Smooth muscle cell (in vitro differentiated cells): ENCODE results near the gene CYBRD1. TPM values are rescaled to one million over a fixed set of nuclear protein-coding genes. Genes with fewer than 3 reads are reported as not detected.

ENCODE experiments used
- DNase-seq: peaks from one replicate; lab custom pipeline; 2025; ENCODE audit not compliant: unreplicated experiment; lab: John Stamatoyannopoulos, UW
- H2AFZ ChIP-seq: fragments of 200-600 bp; sonication (generic); 2 replicates; pipeline ENCODE4 v1.6.0; 2016; ENCODE audit warnings: antibody characterized with exemption, low read depth, mild to moderate bottlenecking
- H3F3A ChIP-seq: fragments of 200-600 bp; sonication (generic); 2 replicates; pipeline ENCODE4 v1.6.0; 2017; ENCODE audit warnings: antibody characterized with exemption, low read depth
- H3K27ac ChIP-seq: fragments of 200-600 bp; sonication (generic); 2 replicates; pipeline ENCODE4 v1.5.1; 2016; ENCODE audit warnings: low read depth, mild to moderate bottlenecking
- H3K27me3 ChIP-seq: fragments of 200-600 bp; sonication (generic); 2 replicates; pipeline ENCODE4 v1.6.1; 2016; ENCODE audit warnings: low read depth, mild to moderate bottlenecking
- H3K36me3 ChIP-seq: fragments of 200-600 bp; sonication (generic); 2 replicates; pipeline ENCODE4 v1.5.1; 2016; ENCODE audit warnings: low read depth
- H3K4me1 ChIP-seq: fragments of 200-600 bp; sonication (generic); 2 replicates; pipeline ENCODE4 v1.5.1; 2016; ENCODE audit warnings: low read depth
- H3K4me2 ChIP-seq: fragments of 200-600 bp; sonication (generic); 2 replicates; pipeline ENCODE4 v1.6.0; 2016; ENCODE audit warnings: mild to moderate bottlenecking
- H3K4me3 ChIP-seq: fragments of 200-600 bp; sonication (generic); 2 replicates; pipeline ENCODE4 v1.5.1; 2016; ENCODE audit warnings: mild to moderate bottlenecking
- H3K79me2 ChIP-seq: fragments of 200-600 bp; sonication (generic); 2 replicates; pipeline ENCODE4 v1.6.0; 2016; ENCODE audit warnings: low read depth, mild to moderate bottlenecking
- H3K9ac ChIP-seq: fragments of 200-600 bp; sonication (generic); 2 replicates; pipeline ENCODE4 v1.6.0; 2016; ENCODE audit warnings: low read depth
- H3K9me3 ChIP-seq: fragments of 200-600 bp; sonication (generic); replicated peaks from 2 replicates; pipeline ENCODE4 v1.5.1; 2016; ENCODE audit warnings: low read depth
- H4K20me1 ChIP-seq: fragments of 200-600 bp; sonication (generic); 2 replicates; pipeline ENCODE4 v1.6.0; 2016; ENCODE audit warnings: low read depth
- WGBS: methylation state at CpG from one replicate; pipeline ENCODE4 v1.1.7; 2016; ENCODE audit warnings: low lambda C conversion rate; 5-methylcytosine and 5-hydroxymethylcytosine counted together
- polyA plus RNA-seq: library from polyadenylated mRNA; unstranded; fragments of >200 nt; fragmentation: Nextera tagmentation; extraction: Ambion mirVana; gene quantifications from 2 replicates; pipeline ENCODE4 v1.2.1, GENCODE V29; 2016
- small RNA-seq: library from RNA; depleted of rRNA; stranded (forward); fragments of <200 nt; gene quantifications from one replicate; pipeline ENCODE3, GENCODE V24; 2014
- total RNA-seq: library from RNA; depleted of rRNA; stranded (reverse); fragments of >200 nt; gene quantifications from 2 replicates; pipeline ENCODE4 v1.2.3, GENCODE V29; 2014
- TF ChIP-seq, protein P1 (sequence below): fragments of 200-600 bp; sonication (generic); IDR thresholded peaks from 2 replicates; pipeline ENCODE4 v1.5.1; 2017; ENCODE audit warnings: borderline replicate concordance, mild to moderate bottlenecking, antibody characterized with exemption; ENCODE audit not compliant: insufficient read depth, poor library complexity, severe bottlenecking

CYBRD1 gene
- total and polyA plus RNA-seq, 2 experiments from 2014 or later: 41.3 to 61.5 TPM

GRCh38 chr2:171600126-171600525, 77.9 kb downstream of the CYBRD1 start:
- Histone ChIP-seq H3F3A (no peaks in the 10 kb centered on the region), H3K9me3 (no peaks in the 10 kb centered on the region), H3K36me3 (no peaks in the 10 kb centered on the region), H4K20me1 (no peaks in the 10 kb centered on the region), H3K27me3 (peaks cover 25% of the 10 kb centered on the region), H3K79me2 (no peaks in the 10 kb centered on the region), H3K4me3 (no peak overlapping the region), H3K27ac (no peak overlapping the region), H3K4me2 (no peak overlapping the region), H3K9ac (no peak overlapping the region), H3K4me1 (no peaks in the 10 kb centered on the region), H2AFZ (no peak overlapping the region)
- no peak for DNase-seq
- TF ChIP-seq, protein P1, sequence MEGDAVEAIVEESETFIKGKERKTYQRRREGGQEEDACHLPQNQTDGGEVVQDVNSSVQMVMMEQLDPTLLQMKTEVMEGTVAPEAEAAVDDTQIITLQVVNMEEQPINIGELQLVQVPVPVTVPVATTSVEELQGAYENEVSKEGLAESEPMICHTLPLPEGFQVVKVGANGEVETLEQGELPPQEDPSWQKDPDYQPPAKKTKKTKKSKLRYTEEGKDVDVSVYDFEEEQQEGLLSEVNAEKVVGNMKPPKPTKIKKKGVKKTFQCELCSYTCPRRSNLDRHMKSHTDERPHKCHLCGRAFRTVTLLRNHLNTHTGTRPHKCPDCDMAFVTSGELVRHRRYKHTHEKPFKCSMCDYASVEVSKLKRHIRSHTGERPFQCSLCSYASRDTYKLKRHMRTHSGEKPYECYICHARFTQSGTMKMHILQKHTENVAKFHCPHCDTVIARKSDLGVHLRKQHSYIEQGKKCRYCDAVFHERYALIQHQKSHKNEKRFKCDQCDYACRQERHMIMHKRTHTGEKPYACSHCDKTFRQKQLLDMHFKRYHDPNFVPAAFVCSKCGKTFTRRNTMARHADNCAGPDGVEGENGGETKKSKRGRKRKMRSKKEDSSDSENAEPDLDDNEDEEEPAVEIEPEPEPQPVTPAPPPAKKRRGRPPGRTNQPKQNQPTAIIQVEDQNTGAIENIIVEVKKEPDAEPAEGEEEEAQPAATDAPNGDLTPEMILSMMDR: no peak

DNA sequence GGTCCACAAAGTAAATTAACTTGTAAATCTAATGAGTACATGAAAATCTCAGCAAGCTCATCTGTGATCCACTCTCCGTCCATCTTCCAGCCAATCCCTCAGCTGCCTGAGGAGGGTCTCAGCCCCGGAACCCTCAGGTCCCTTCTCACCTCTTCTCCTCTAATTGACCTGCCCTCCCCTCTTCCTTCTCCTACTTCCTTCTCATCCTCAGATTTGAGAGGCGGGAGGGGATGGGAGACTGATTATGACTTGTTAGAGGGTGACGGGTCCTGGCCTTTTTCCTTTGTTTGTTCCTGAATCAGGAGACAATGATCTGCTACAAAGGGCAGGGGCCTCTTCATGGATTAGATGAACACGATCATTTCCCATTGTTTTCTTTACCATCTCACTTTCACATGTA, 80.1 kb downstream of the CYBRD1 start:
- TF ChIP-seq, protein P1: no peak
- no peak overlapping the region for H3K4me3 ChIP-seq
- peaks cover 27% of the 10 kb centered on the region for H3K27me3 ChIP-seq
- no peaks in the 10 kb centered on the region for H3F3A ChIP-seq
- H3K36me3 ChIP-seq: no peaks in the 10 kb centered on the region
- H2AFZ ChIP-seq: no peak overlapping the region
- H3K79me2 ChIP-seq: no peaks in the 10 kb centered on the region
- no peak for DNase-seq
- H3K27ac ChIP-seq: no peak overlapping the region
- no peaks in the 10 kb centered on the region for H3K9me3 ChIP-seq
- no peaks in the 10 kb centered on the region for H3K4me1 ChIP-seq
- WGBS: 87% methylated on average over 5 of the region's 5 CpGs
- H3K4me2 ChIP-seq: no peak overlapping the region
- no peaks in the 10 kb centered on the region for H4K20me1 ChIP-seq
- no peak overlapping the region for H3K9ac ChIP-seq

Small RNA genes lying within 50 kb of the gene (small RNA-seq; reads per million reads assigned to genes)
- gene AC007969.2: 0.11 reads per million
- gene RPL21P38: not detected

Other genes with a start within 250 kb of the CYBRD1 start
- 26.8 and 29.2 TPM in 2 replicates for gene METTL8, start 88.5 kb upstream of the CYBRD1 start, total RNA-seq
- gene METTL8, start 88.5 kb upstream of the CYBRD1 start, polyA plus RNA-seq: 14.5 and 20.9 TPM in 2 replicates
- 16.0 and 17.2 TPM in 2 replicates for gene DCAF17, start 88.2 kb upstream of the CYBRD1 start, total RNA-seq
- 4.3 TPM in 2 replicates for gene DCAF17, start 88.2 kb upstream of the CYBRD1 start, polyA plus RNA-seq
- 205 and 236 TPM in 2 replicates for gene DYNC1I2, start 165.0 kb downstream of the CYBRD1 start, total RNA-seq
- 66.1 and 75.4 TPM in 2 replicates for gene DYNC1I2, start 165.0 kb downstream of the CYBRD1 start, polyA plus RNA-seq